Subcutaneous adipose tissue (tissue), 4 donors: ENCODE data around the gene CCDC194. TPM values are rescaled to one million over a fixed set of nuclear protein-coding genes. Genes with fewer than 3 reads are reported as not detected.

ENCODE experiments used
- total RNA-seq, 4 donors: library from RNA; depleted of rRNA; stranded (reverse); fragments of >200 nt; gene quantifications; one replicate each; pipeline ENCODE4 v1.1.0, GENCODE V29; 2016
- TF ChIP-seq, protein P1 (sequence below): fragments of 450-650 bp; IDR thresholded peaks from one replicate; pipeline ENCODE4 v1.5.1; 2016; ENCODE audit warnings: low read depth, mild to moderate bottlenecking, control low read depth, antibody characterized with exemption, moderate library complexity

Gene CCDC194
- total RNA-seq, 4 donors from 2014 or later = not detected

DNA sequence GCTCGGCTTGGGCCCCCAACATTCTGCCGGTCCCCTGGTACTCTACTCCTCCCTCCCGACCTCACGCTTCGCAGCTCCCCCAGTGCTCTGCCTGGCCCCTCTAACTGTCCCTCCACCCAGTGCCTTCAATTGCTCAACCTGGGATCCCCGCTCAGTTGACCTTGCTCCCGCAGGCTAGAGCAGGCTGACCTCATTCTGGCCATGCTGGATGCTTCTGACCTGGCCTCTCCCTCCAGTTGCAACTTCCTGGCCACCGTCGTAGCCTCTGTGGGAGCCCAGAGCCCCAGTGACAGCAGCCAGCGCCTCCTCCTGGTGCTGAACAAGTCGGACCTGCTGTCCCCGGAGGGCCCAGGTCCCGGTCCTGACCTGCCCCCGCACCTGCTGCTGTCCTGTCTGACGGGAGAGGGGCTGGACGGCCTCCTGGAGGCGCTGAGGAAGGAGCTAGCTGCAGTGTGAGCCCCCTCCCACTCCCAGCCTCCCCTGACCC lies 53.1 kb downstream of the CCDC194 start:
- TF ChIP-seq, protein P1, sequence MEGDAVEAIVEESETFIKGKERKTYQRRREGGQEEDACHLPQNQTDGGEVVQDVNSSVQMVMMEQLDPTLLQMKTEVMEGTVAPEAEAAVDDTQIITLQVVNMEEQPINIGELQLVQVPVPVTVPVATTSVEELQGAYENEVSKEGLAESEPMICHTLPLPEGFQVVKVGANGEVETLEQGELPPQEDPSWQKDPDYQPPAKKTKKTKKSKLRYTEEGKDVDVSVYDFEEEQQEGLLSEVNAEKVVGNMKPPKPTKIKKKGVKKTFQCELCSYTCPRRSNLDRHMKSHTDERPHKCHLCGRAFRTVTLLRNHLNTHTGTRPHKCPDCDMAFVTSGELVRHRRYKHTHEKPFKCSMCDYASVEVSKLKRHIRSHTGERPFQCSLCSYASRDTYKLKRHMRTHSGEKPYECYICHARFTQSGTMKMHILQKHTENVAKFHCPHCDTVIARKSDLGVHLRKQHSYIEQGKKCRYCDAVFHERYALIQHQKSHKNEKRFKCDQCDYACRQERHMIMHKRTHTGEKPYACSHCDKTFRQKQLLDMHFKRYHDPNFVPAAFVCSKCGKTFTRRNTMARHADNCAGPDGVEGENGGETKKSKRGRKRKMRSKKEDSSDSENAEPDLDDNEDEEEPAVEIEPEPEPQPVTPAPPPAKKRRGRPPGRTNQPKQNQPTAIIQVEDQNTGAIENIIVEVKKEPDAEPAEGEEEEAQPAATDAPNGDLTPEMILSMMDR = no peak

Other genes with a start within 250 kb of the CCDC194 start
- 10 to 100 TPM; 20.5 to 31.3 (median 29.2) TPM for gene USE1, start 178.8 kb downstream of the CCDC194 start, total RNA-seq
- 10 to 100 TPM in 2 of 4 donors, 1 to 10 TPM in 2; 8.8 to 16.2 (median 12.0) TPM for gene OCEL1, start 168.0 kb downstream of the CCDC194 start, total RNA-seq
- 10 to 100 TPM in 2 of 4 donors, 1 to 10 TPM in 2; 7.1 to 47.7 (median 10.7) TPM for gene NR2F6, start 148.3 kb downstream of the CCDC194 start, total RNA-seq
- gene USHBP1, start 129.5 kb downstream of the CCDC194 start, total RNA-seq = 10 to 100 TPM in 1 of 4 donors, 1 to 10 TPM in 3; 3.4 to 39.9 (median 4.8) TPM
- 10 to 100 TPM; 49.6 to 60.6 (median 54.7) TPM for gene BABAM1, start 126.8 kb downstream of the CCDC194 start, total RNA-seq
- under 1 TPM in 2 of 4 donors, not detected in 2; 0.22 to 0.51 TPM for gene ANKLE1, start 112.3 kb downstream of the CCDC194 start, total RNA-seq
- gene ABHD8, start 90.8 kb downstream of the CCDC194 start, total RNA-seq = 10 to 100 TPM in 2 of 4 donors, 1 to 10 TPM in 2; 6.2 to 17.5 (median 12.1) TPM
- gene MRPL34, start 88.3 kb downstream of the CCDC194 start, total RNA-seq = 100 to 1,000 TPM; 117 to 211 (median 135) TPM
- gene DDA1, start 84.6 kb downstream of the CCDC194 start, total RNA-seq = 10 to 100 TPM in 2 of 4 donors, 1 to 10 TPM in 2; 4.6 to 23.5 (median 9.5) TPM
- 10 to 100 TPM in 1 of 4 donors, 1 to 10 TPM in 3; 5.4 to 30.3 (median 7.5) TPM for gene ANO8, start 59.3 kb downstream of the CCDC194 start, total RNA-seq
- gene GTPBP3, start 56.6 kb downstream of the CCDC194 start, total RNA-seq = 10 to 100 TPM in 3 of 4 donors, 1 to 10 TPM in 1; 8.6 to 32.2 (median 14.6) TPM
- 100 to 1,000 TPM in 1 of 4 donors, 10 to 100 TPM in 3; 22.6 to 220 (median 82.6) TPM for gene PLVAP, start 16.9 kb downstream of the CCDC194 start, total RNA-seq
- gene BST2, start 11.4 kb upstream of the CCDC194 start, total RNA-seq = 100 to 1,000 TPM in 2 of 4 donors, 10 to 100 TPM in 2; 61.5 to 153 (median 92.1) TPM
- gene MVB12A, start 25.9 kb upstream of the CCDC194 start, total RNA-seq = 10 to 100 TPM; 45.6 to 61.7 (median 54.3) TPM
- under 1 TPM in 3 of 4 donors, not detected in 1; 0.34 to 0.66 (median 0.49) TPM for gene TMEM221, start 54.5 kb upstream of the CCDC194 start, total RNA-seq
- 1 to 10 TPM in 2 of 4 donors, not detected in 2; 1.3 to 2.1 TPM for gene NXNL1, start 66.7 kb upstream of the CCDC194 start, total RNA-seq
- gene SLC27A1, start 76.3 kb upstream of the CCDC194 start, total RNA-seq = 10 to 100 TPM; 15.0 to 66.5 (median 36.6) TPM
- 100 to 1,000 TPM in 1 of 4 donors, 10 to 100 TPM in 3; 43.7 to 107 (median 65.2) TPM for gene PGLS, start 117.5 kb upstream of the CCDC194 start, total RNA-seq
- 100 to 1,000 TPM in 1 of 4 donors, 10 to 100 TPM in 3; 58.2 to 118 (median 94.5) TPM for gene COLGALT1, start 161.5 kb upstream of the CCDC194 start, total RNA-seq